RWPE1 (cell line): ENCODE data around the gene TSC22D2.

Experiments
- CTCF ChIA-PET: fragments of 350-600 bp; sonication (Branson Sonifier 250); formaldehyde crosslinking; extraction: SDS; loops from one replicate; lab custom pipeline; 2021; lab: Yijun Ruan, JAX
- POLR2A ChIA-PET: fragments of 400-600 bp; formaldehyde crosslinking; extraction: SDS; loops from one replicate; lab custom pipeline; 2020; ENCODE audit warnings: antibody characterized with exemption; ENCODE audit not compliant: low non-redundant PET; lab: Yijun Ruan, JAX
- DNase-seq: peaks from one replicate; pipeline ENCODE4 v3.0.0; 2012; ENCODE audit warnings: low spot score
- H3K27ac ChIP-seq: fragments of 450-650 bp; 2 replicates; pipeline ENCODE4 v1.5.1; 2017
- TF ChIP-seq, protein P1 (sequence below): fragments of 450-650 bp; conservative IDR thresholded peaks from 2 replicates; pipeline ENCODE4 v1.5.1; 2017; ENCODE audit warnings: low read depth, mild to moderate bottlenecking

Gene TSC22D2

DNA sequence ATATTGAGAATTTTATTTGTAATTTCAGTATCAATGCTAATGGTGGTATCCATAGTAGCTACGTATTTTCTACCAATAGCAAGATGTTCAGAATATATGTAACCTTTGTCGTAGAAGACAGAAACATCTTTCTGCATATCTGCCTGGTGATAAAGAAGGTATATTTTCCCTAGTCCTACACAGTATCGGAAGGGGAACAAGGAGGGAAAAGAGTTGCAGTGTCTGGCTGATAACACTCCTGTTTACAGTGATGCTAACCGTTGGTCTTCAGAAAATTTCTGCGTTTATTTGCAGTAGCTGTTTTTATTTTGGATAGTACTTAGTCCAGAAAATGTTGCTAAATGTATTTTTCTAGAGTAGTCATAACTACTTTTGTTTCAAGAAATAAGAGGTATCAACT lies 25.2 kb downstream of the TSC22D2 start:
- H3K27ac ChIP-seq: no peak overlapping the region
- ChIA-PET POLR2A (no interaction called here), CTCF (interaction anchor here (0.7 to 1.5 kb wide), 2 partner anchors 24 to 32 kb away, joined by 3 to 4 read pairs; no protein-coding TSS in a partner anchor)
- DNase-seq: no peak
- TF ChIP-seq, protein P1, sequence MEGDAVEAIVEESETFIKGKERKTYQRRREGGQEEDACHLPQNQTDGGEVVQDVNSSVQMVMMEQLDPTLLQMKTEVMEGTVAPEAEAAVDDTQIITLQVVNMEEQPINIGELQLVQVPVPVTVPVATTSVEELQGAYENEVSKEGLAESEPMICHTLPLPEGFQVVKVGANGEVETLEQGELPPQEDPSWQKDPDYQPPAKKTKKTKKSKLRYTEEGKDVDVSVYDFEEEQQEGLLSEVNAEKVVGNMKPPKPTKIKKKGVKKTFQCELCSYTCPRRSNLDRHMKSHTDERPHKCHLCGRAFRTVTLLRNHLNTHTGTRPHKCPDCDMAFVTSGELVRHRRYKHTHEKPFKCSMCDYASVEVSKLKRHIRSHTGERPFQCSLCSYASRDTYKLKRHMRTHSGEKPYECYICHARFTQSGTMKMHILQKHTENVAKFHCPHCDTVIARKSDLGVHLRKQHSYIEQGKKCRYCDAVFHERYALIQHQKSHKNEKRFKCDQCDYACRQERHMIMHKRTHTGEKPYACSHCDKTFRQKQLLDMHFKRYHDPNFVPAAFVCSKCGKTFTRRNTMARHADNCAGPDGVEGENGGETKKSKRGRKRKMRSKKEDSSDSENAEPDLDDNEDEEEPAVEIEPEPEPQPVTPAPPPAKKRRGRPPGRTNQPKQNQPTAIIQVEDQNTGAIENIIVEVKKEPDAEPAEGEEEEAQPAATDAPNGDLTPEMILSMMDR: no peak

DNA sequence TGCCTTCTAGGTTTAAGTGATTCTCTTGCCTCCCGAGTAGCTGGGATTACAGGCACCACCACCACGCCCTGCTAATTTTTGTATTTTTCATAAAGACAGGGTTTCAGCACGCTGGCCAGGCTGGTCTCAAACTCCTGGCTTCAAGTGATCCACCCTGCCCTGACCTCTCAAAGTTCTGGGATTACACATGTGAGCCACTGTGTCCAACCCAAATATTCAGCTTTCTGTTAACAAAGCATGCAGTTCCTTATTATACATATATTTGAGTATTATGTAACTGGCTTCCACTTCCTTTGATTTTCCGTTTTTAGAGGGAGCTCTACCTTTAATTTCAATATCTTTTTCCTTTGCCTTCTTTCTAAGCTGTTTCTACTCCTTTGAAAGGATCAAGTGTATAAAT lies 26.1 kb downstream of the TSC22D2 start:
- CTCF ChIA-PET: interaction anchor here (1.5 kb wide), 1 partner anchor 25 kb away, joined by 4 read pairs; no protein-coding TSS in a partner anchor
- POLR2A ChIA-PET: no interaction called here
- peak overlapping the region; percentile 17; the same call in 1 of the 2 replicates for H3K27ac ChIP-seq
- no peak for DNase-seq
- TF ChIP-seq, protein P1: no peak

GRCh38 chr3:150436161-150436560 lies 28.1 kb downstream of the TSC22D2 start:
- no peak overlapping the region for H3K27ac ChIP-seq
- CTCF ChIA-PET: no interaction called here
- TF ChIP-seq, protein P1: no peak

GRCh38 chr3:150439657-150440056 lies 31.6 kb downstream of the TSC22D2 start:
- DNase-seq: no peak
- no peak overlapping the region for H3K27ac ChIP-seq
- TF ChIP-seq, protein P1: no peak
- CTCF ChIA-PET: no interaction called here
- POLR2A ChIA-PET: no interaction called here

More at GRCh38 chr3:150436161-150436560, 28.1 kb downstream of the TSC22D2 start:
- DNase-seq: no peak
- POLR2A ChIA-PET: no interaction called here

GRCh38 chr3:150443331-150443741 lies 35.2 kb downstream of the TSC22D2 start:
- ChIA-PET CTCF (interaction anchor here (0.5 to 0.6 kb wide), 2 partner anchors 52 to 121 kb away, joined by 3 to 4 read pairs; no protein-coding TSS in a partner anchor), POLR2A (no interaction called here)
- no peak for DNase-seq
- TF ChIP-seq, protein P1: no peak
- H3K27ac ChIP-seq: no peak overlapping the region

DNA sequence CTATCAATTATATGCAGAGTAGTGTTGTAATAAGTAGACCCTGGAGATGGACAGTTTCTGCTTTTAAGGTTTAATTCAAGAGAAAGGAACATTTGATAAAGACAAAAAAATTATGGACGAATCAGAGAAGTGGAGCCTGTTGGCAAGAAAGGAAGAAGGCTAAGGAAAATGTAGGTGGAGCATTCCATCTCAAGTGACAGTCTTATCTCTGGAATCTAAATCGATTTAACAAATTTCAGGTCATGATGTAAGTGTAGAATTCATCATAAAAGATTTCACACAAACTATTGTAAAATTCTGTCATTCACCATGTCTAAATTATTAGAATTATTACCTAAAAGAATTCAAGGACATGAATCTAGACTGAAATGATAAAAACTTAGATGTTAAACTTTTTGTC lies 36.3 kb downstream of the TSC22D2 start:
- no peak for DNase-seq
- ChIA-PET POLR2A (no interaction called here), CTCF (no interaction called here)
- TF ChIP-seq, protein P1: no peak
- no peak overlapping the region for H3K27ac ChIP-seq
